NCI-H2171 (cell line): ENCODE measurements around the gene GCLC.

Experiments
- DNase-seq: peaks from one replicate; lab custom pipeline; 2025; lab: John Stamatoyannopoulos, UW

GCLC gene

GRCh38 chr6:53447865-53448264 lies 97.0 kb downstream of the GCLC start:
- DNase-seq, result no peak
